ENCODE data around the gene SIRPB2. TPM values are rescaled to one million over a fixed set of nuclear protein-coding genes. Genes with fewer than 3 reads are reported as not detected.

SIRPB2 gene
- total RNA-seq, 4 donors from 2014 or later, result 0.79 to 6.4 (median 3.1) TPM

- H3K4me3 ChIP-seq (ENCODE audit: low read depth, poor library complexity, severe bottlenecking), result no peak overlapping the region
- no peak for DNase-seq (ENCODE audit: low spot score in 2 of 2)
- 91 to 96% methylated on average over 9 of the region's 9 CpGs for WGBS, 2 donors
- intact Hi-C loops (cut with DNase I; ENCODE audit: low total_unique reads), result no loop called here
- TF ChIP-seq POLR2A (IDR thresholded peaks at IDR 0.05), result no peak
- no peak for TF ChIP-seq CTCF (IDR thresholded peaks at IDR 0.05)
Measured at GRCh38 chr20:1463971-1464570, 27.1 kb downstream of the SIRPB2 start.

GRCh38 chr20:1462834-1463233, 28.4 kb downstream of the SIRPB2 start:
- no peak for DNase-seq (ENCODE audit: low spot score in 2 of 2)
- 81 to 87% methylated on average over 3 of the region's 3 CpGs for WGBS, 2 donors
- intact Hi-C loops (cut with DNase I; ENCODE audit: low total_unique reads), result no loop called here
- no peak overlapping the region for H3K4me3 ChIP-seq (ENCODE audit: low read depth, poor library complexity, severe bottlenecking)
- no peak for TF ChIP-seq POLR2A (IDR thresholded peaks at IDR 0.05)

GRCh38 chr20:1462001-1462400, 29.2 kb downstream of the SIRPB2 start:
- intact Hi-C loops (cut with DNase I; ENCODE audit: low total_unique reads), result no loop called here
- DNase-seq (ENCODE audit: low spot score in 2 of 2), result no peak
- TF ChIP-seq POLR2A (IDR thresholded peaks at IDR 0.05) (no peak), CTCF (IDR thresholded peaks at IDR 0.05) (no peak)
- 95 to 99% methylated on average over 3 of the region's 3 CpGs for WGBS, 2 donors
- H3K4me3 ChIP-seq (ENCODE audit: low read depth, poor library complexity, severe bottlenecking), result no peak overlapping the region

GRCh38 chr20:1460275-1460674, 30.9 kb downstream of the SIRPB2 start:
- no peak for TF ChIP-seq CTCF (IDR thresholded peaks at IDR 0.05)
- no peak for TF ChIP-seq POLR2A (IDR thresholded peaks at IDR 0.05)
- DNase-seq (ENCODE audit: low spot score in 2 of 2), result no peak
- no peak overlapping the region for H3K4me3 ChIP-seq (ENCODE audit: low read depth, poor library complexity, severe bottlenecking)
- intact Hi-C loops (cut with DNase I; ENCODE audit: low total_unique reads), result no loop called here
- WGBS, 2 donors, result 96 to 97% methylated on average over 2 of the region's 2 CpGs

GRCh38 chr20:1457992-1458391, 33.2 kb downstream of the SIRPB2 start:
- intact Hi-C loops (cut with DNase I; ENCODE audit: low total_unique reads), result no loop called here
- WGBS, 2 donors, result 93 to 95% methylated on average over 2 of the region's 2 CpGs
- TF ChIP-seq POLR2A (IDR thresholded peaks at IDR 0.05), result no peak
- TF ChIP-seq CTCF (IDR thresholded peaks at IDR 0.05), result no peak
- no peak overlapping the region for H3K4me3 ChIP-seq (ENCODE audit: low read depth, poor library complexity, severe bottlenecking)
- no peak for DNase-seq (ENCODE audit: low spot score in 2 of 2)

GRCh38 chr20:1456300-1456699, 34.9 kb downstream of the SIRPB2 start:
- no peak for TF ChIP-seq CTCF (IDR thresholded peaks at IDR 0.05)
- no peak for TF ChIP-seq POLR2A (IDR thresholded peaks at IDR 0.05)
- WGBS, 2 donors, result 88 to 90% methylated on average over 5 of the region's 5 CpGs
- no peak overlapping the region for H3K4me3 ChIP-seq (ENCODE audit: low read depth, poor library complexity, severe bottlenecking)
- no peak for DNase-seq (ENCODE audit: low spot score in 2 of 2)
- intact Hi-C loops (cut with DNase I; ENCODE audit: low total_unique reads), result no loop called here
